Measurements from ENCODE around the gene ARID2.

ARID2 gene

GRCh38 chr12:45944771-45945170, 215.3 kb downstream of the ARID2 start:
- H3K27me3 ChIP-seq (ENCODE audit: control insufficient read depth in 1 of 2, insufficient read depth in 2 of 2, low read length in 2 of 2): no peaks in the 10 kb centered on the region
- no peak overlapping the region for H3K9ac ChIP-seq (ENCODE audit: low read length)
- H3K27ac ChIP-seq (ENCODE audit: low read depth, low read length): no peak overlapping the region
- no peak overlapping the region for H3K4me3 ChIP-seq (ENCODE audit: low read depth in 1 of 2, low read length in 2 of 2)
- H3K4me1 ChIP-seq (ENCODE audit: insufficient read depth, low read length): no peaks in the 10 kb centered on the region
- no peaks in the 10 kb centered on the region for H3K9me3 ChIP-seq (ENCODE audit: low read length)
- peaks cover 37% of the 10 kb centered on the region for H3K36me3 ChIP-seq (ENCODE audit: insufficient read depth, low read length)

- Histone ChIP-seq H3K9me3 (ENCODE audit: low read length) (no peaks in the 10 kb centered on the region), H3K36me3 (ENCODE audit: insufficient read depth, low read length) (peaks cover 36% of the 10 kb centered on the region), H3K4me3 (ENCODE audit: low read depth in 1 of 2, low read length in 2 of 2) (no peak overlapping the region), H3K27me3 (ENCODE audit: control insufficient read depth in 1 of 2, insufficient read depth in 2 of 2, low read length in 2 of 2) (no peaks in the 10 kb centered on the region), H3K4me1 (ENCODE audit: insufficient read depth, low read length) (no peaks in the 10 kb centered on the region), H3K27ac (ENCODE audit: low read depth, low read length) (no peak overlapping the region), H3K9ac (ENCODE audit: low read length) (no peak overlapping the region)
Observed at GRCh38 chr12:45946435-45946834, 216.9 kb downstream of the ARID2 start.

GRCh38 chr12:45948546-45948945, 219.0 kb downstream of the ARID2 start:
- no peak overlapping the region for H3K9ac ChIP-seq (ENCODE audit: low read length)
- no peak overlapping the region for H3K4me3 ChIP-seq (ENCODE audit: low read depth in 1 of 2, low read length in 2 of 2)
- no peaks in the 10 kb centered on the region for H3K9me3 ChIP-seq (ENCODE audit: low read length)
- H3K27me3 ChIP-seq (ENCODE audit: control insufficient read depth in 1 of 2, insufficient read depth in 2 of 2, low read length in 2 of 2): no peaks in the 10 kb centered on the region
- H3K4me1 ChIP-seq (ENCODE audit: insufficient read depth, low read length): no peaks in the 10 kb centered on the region
- peaks cover 27% of the 10 kb centered on the region for H3K36me3 ChIP-seq (ENCODE audit: insufficient read depth, low read length)
- no peak overlapping the region for H3K27ac ChIP-seq (ENCODE audit: low read depth, low read length)
